NCI-H2227 (cell line): ENCODE data around the gene CRYM.
"Not testable (repeated sequence)": the region's sequence is repeated elsewhere in the genome, so short reads cannot be mapped to it uniquely, and the experiment has no call there.

Experiments
- DNase-seq: peaks from one replicate; lab custom pipeline; 2025; ENCODE audit not compliant: unreplicated experiment; lab: John Stamatoyannopoulos, UW

Gene CRYM

GRCh38 chr16:21277927-21278706, at the start of gene CRYM:
Gene CRYM, minus strand, starts transcription at chr16:21278290. Its CDS starts 39 bp downstream, at chr16:21278251.
- peak; percentile 44 for DNase-seq

- DNase-seq = no peak
Observed at GRCh38 chr16:21327046-21327445, 49.0 kb upstream of the CRYM start.

- DNase-seq = no peak
Observed at GRCh38 chr16:21326459-21326858, 48.4 kb upstream of the CRYM start.

GRCh38 chr16:21324267-21324666, 46.2 kb upstream of the CRYM start:
- DNase-seq = no peak

- DNase-seq = not testable (repeated sequence)
Observed at GRCh38 chr16:21322251-21322650, 44.2 kb upstream of the CRYM start.

- no peak for DNase-seq
Observed at GRCh38 chr16:21321736-21322135, 43.6 kb upstream of the CRYM start.

GRCh38 chr16:21314339-21314738, 36.2 kb upstream of the CRYM start:
- DNase-seq = no peak

GRCh38 chr16:21312863-21313372, 34.8 kb upstream of the CRYM start:
- DNase-seq = not testable (repeated sequence)

GRCh38 chr16:21312046-21312445, 34.0 kb upstream of the CRYM start:
- DNase-seq = not testable (repeated sequence)

GRCh38 chr16:21306712-21307111, 28.6 kb upstream of the CRYM start:
- DNase-seq = not testable (repeated sequence)

- no peak for DNase-seq
Observed at GRCh38 chr16:21302898-21303528, 24.9 kb upstream of the CRYM start.

GRCh38 chr16:21302454-21302853, 24.4 kb upstream of the CRYM start:
- DNase-seq = no peak

GRCh38 chr16:21301895-21302291, 23.8 kb upstream of the CRYM start:
- no peak for DNase-seq

- peak; percentile 50 for DNase-seq
Observed at GRCh38 chr16:21301168-21301894, 23.2 kb upstream of the CRYM start.

- peak; percentile 93 for DNase-seq
Observed at GRCh38 chr16:21300309-21301167, 22.4 kb upstream of the CRYM start.

GRCh38 chr16:21289789-21290188, 11.7 kb upstream of the CRYM start:
- not testable (repeated sequence) for DNase-seq

GRCh38 chr16:21285314-21285713, 7.2 kb upstream of the CRYM start:
- DNase-seq = no peak

GRCh38 chr16:21284414-21284813, 6.3 kb upstream of the CRYM start:
- no peak for DNase-seq

- DNase-seq = peak; percentile 44
Observed at GRCh38 chr16:21283521-21284289, 5.6 kb upstream of the CRYM start.
